Spleen (tissue), 11 donors: Measurements from ENCODE around the gene KRT25. TPM values are rescaled to one million over a fixed set of nuclear protein-coding genes. Genes with fewer than 3 reads are reported as not detected.

Experiments used
- DNase-seq: peaks from one replicate; pipeline ENCODE4 v3.0.0-alpha.2; 2020
- H3K27ac ChIP-seq, 8 donors: fragments of 200-600 bp; sonication (generic) in 7 of 8; 1 replicate in 4 of 8; 2 replicates in 4 of 8; pipeline versions ENCODE4 v1.5.0 to v1.8.0; 2016 to 2021; ENCODE audit warnings: inconsistent platforms in 4 of 8, mild to moderate bottlenecking in 4 of 8, moderate library complexity in 1 of 8
- H3K27me3 ChIP-seq, 7 donors: fragments of 200-600 bp; sonication (generic) in 6 of 7; replicated peaks in 1 of 7; 1 replicate in 4 of 7; 2 replicates in 3 of 7; pipeline versions ENCODE4 v1.5.0 to v1.8.0; 2016 to 2021; ENCODE audit warnings: inconsistent platforms in 3 of 7, mild to moderate bottlenecking in 1 of 7
- H3K36me3 ChIP-seq, 6 donors: fragments of 200-600 bp; sonication (generic) in 5 of 6; 1 replicate in 4 of 6; 2 replicates in 2 of 6; pipeline versions ENCODE4 v1.5.0 to v1.8.0; 2016 to 2021; ENCODE audit warnings: inconsistent platforms in 2 of 6
- H3K4me1 ChIP-seq, 6 donors: fragments of 200-600 bp; sonication (generic) in 5 of 6; 1 replicate in 3 of 6; 2 replicates in 3 of 6; pipeline versions ENCODE4 v1.5.0 to v1.8.0; 2016 to 2021; ENCODE audit warnings: inconsistent platforms in 3 of 6
- H3K4me3 ChIP-seq, 8 donors: fragments of 200-600 bp; sonication (generic) in 7 of 8; 1 replicate in 4 of 8; 2 replicates in 4 of 8; pipeline versions ENCODE4 v1.5.0 to v1.8.0; 2016 to 2021; ENCODE audit warnings: inconsistent platforms in 4 of 8, mild to moderate bottlenecking in 4 of 8, moderate library complexity in 2 of 8
- H3K9me3 ChIP-seq, 8 donors: fragments of 200-600 bp; sonication (generic) in 7 of 8; 1 replicate in 4 of 8; 2 replicates in 4 of 8; pipeline versions ENCODE4 v1.5.0 to v1.8.0; 2016 to 2021; ENCODE audit warnings: inconsistent platforms in 4 of 8
- POLR2A ChIP-seq, 3 donors: fragments of 450-650 bp; IDR thresholded peaks; one replicate each; pipeline ENCODE4 v1.5.1; 2017; ENCODE audit warnings: antibody characterized with exemption in 3 of 3, mild to moderate bottlenecking in 1 of 3
- POLR2AphosphoS5 ChIP-seq, 3 donors: sonication (generic); formaldehyde crosslinking; IDR thresholded peaks; one replicate each; pipeline ENCODE4 v1.5.1; 2017; ENCODE audit warnings: antibody characterized with exemption in 3 of 3
- WGBS, 5 donors: extraction: QIAGEN DNeasy Blood & Tissue Kit in 3 of 5; methylation state at CpG; one replicate each; pipeline versions ENCODE4 v1.1.5 to v1.1.7; 2013 to 2018; 5-methylcytosine and 5-hydroxymethylcytosine counted together
- intact Hi-C: fragments of 100-400 bp; cut with DNase I; formaldehyde crosslinking; loops from one replicate; pipeline ENCODE4 v1.15.0; 2023; ENCODE audit warnings: low total_unique reads
- polyA plus RNA-seq, 3 donors: library from polyadenylated mRNA; stranded (reverse); fragments of 200-250 nt; gene quantifications; one replicate each; pipeline ENCODE4 v1.2.1, GENCODE V29; 2013
- total RNA-seq, 7 donors: library from RNA; depleted of rRNA in 3 of 7; stranded (reverse); fragments of >200 nt in 3 of 7; fragmentation: NEBNext Ultra II Directional in 4 of 7; extraction: Animal tissue kit (Norgen Biotek cat#: 25700) in 4 of 7; gene quantifications; one replicate each; pipeline versions ENCODE4 v1.1.0 to v1.2.1, GENCODE V29; 2016 to 2021
- TF ChIP-seq, protein P1 (sequence below), 11 experiments: fragments of 200-600 bp in 7 of 11; fragments of 450-650 bp in 4 of 11; sonication (generic) in 4 of 11; IDR thresholded peaks in 8 of 11; conservative IDR thresholded peaks in 3 of 11; 1 replicate in 7 of 11; 2 replicates in 4 of 11; pipeline versions ENCODE4 v1.4.0 to v1.8.0; 2016 to 2021; ENCODE audit warnings: antibody characterized with exemption in 11 of 11, inconsistent platforms in 4 of 11, mild to moderate bottlenecking in 1 of 11
- donor health status: healthy with polysubstance abuse.
- donor health status: DM: no; HTN: no; CAD: no; lungs with moderate emphysema.
- donor health status: DM: no; HTN: no; CAD: no.
- donor health status: Bipolar disorder and iron deficiency.
- donor health status: healthy.
- donor health status: DM: no; HTN: no; CAD: no.
- donor health status: DM: yes; HTN: yes; CAD: no.

Gene KRT25
- total and polyA plus RNA-seq, 10 donors = not detected

DNA sequence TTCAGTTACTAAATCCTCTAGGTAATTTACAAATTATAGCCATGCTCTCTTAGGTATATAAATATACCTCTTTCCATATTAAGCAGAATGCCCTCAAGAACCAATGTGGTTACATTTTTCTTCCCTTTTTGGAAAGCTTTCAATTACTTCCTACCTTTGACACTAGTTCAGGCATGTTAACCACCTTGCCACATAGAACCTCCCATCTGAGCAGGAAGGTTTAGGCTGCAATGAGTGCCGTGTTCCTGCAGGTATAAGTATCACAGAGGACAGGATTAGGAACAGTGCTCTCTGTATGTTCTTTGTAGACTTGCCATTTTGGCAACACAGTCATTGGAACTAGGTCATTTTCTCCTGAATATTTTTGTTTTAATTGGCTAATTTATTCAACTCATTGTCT lies 20.1 kb downstream of the KRT25 start:
- 69 to 76% (median 73%) methylated on average over 1 of the region's 1 CpG for WGBS, 5 donors
- Histone ChIP-seq H3K27me3 (peaks cover 0 to 15% (median 0%) of the 10 kb centered on the region in 7 donors), H3K36me3 (no peaks in the 10 kb centered on the region), H3K4me3 (no peak overlapping the region), H3K4me1 (no peaks in the 10 kb centered on the region), H3K9me3 (peaks cover 0 to 7% (median 0%) of the 10 kb centered on the region in 8 donors), H3K27ac (no peak overlapping the region)
- TF ChIP-seq, protein P1, sequence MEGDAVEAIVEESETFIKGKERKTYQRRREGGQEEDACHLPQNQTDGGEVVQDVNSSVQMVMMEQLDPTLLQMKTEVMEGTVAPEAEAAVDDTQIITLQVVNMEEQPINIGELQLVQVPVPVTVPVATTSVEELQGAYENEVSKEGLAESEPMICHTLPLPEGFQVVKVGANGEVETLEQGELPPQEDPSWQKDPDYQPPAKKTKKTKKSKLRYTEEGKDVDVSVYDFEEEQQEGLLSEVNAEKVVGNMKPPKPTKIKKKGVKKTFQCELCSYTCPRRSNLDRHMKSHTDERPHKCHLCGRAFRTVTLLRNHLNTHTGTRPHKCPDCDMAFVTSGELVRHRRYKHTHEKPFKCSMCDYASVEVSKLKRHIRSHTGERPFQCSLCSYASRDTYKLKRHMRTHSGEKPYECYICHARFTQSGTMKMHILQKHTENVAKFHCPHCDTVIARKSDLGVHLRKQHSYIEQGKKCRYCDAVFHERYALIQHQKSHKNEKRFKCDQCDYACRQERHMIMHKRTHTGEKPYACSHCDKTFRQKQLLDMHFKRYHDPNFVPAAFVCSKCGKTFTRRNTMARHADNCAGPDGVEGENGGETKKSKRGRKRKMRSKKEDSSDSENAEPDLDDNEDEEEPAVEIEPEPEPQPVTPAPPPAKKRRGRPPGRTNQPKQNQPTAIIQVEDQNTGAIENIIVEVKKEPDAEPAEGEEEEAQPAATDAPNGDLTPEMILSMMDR (IDR thresholded peaks at IDR 0.05 in 8 of 11, conservative IDR thresholded peaks at IDR 0.05 in 3 of 11) = no peak
- no peak for TF ChIP-seq POLR2AphosphoS5 (IDR thresholded peaks at IDR 0.05)
- no peak for TF ChIP-seq POLR2A (IDR thresholded peaks at IDR 0.05)
- intact Hi-C loops = no loop called here
- no peak for DNase-seq

DNA sequence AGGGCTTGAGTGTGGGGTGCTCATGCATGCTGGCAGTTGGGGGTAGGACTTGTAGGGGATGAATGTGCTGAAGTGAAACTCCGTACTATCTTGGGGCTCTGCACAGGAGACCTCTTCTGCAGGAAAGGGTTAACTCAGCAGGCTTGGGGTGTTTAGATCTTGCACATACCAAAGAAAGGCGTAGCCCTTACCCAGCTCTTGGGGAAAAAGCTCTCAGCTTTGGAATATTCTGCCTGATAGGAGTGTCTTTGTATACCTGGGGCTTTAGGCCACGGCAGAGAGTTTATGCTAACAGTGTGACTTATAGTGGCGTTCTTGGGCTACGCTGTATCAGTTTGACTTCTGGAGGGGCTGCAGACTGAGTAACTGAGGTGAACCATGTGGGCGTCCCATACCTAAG lies 21.1 kb downstream of the KRT25 start:
- no peak for TF ChIP-seq POLR2AphosphoS5 (IDR thresholded peaks at IDR 0.05)
- no peak for TF ChIP-seq POLR2A (IDR thresholded peaks at IDR 0.05)
- Histone ChIP-seq H3K27me3 (peaks cover 0 to 9% (median 0%) of the 10 kb centered on the region in 7 donors), H3K27ac (no peak overlapping the region), H3K4me1 (no peaks in the 10 kb centered on the region), H3K9me3 (peaks cover 0 to 7% (median 0%) of the 10 kb centered on the region in 8 donors), H3K36me3 (no peaks in the 10 kb centered on the region), H3K4me3 (no peak overlapping the region)
- DNase-seq = no peak
- intact Hi-C loops = no loop called here
- WGBS, 5 donors = 81 to 92% (median 91%) methylated on average over 6 of the region's 6 CpGs

DNA sequence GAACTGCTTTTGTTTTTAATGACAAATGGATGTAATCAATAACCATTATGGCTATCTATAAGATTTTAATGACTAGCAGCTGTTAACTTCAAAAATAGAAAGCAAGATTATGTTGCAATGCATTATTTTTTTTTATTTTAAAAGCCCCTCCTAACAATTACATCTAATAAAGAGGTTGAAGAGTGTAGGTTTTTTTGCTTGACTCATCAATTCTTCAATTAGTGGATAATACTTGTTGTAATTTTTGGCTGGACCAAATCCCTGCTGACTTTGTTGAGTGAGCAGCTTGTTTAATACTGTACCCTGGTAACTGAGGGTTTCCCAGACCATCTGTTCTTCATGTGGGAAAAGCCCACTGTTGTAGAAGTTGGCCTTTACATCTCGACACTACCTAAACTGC lies 24.2 kb downstream of the KRT25 start:
- intact Hi-C loops = no loop called here
- Histone ChIP-seq H3K27me3 (peaks cover 0 to 9% (median 0%) of the 10 kb centered on the region in 7 donors), H3K4me3 (no peak overlapping the region), H3K4me1 (peaks cover 0 to 9% (median 0%) of the 10 kb centered on the region in 6 donors), H3K9me3 (peaks cover 0 to 7% (median 0%) of the 10 kb centered on the region in 8 donors), H3K36me3 (no peaks in the 10 kb centered on the region), H3K27ac (no peak overlapping the region)
- no peak for DNase-seq
- no peak for TF ChIP-seq POLR2A (IDR thresholded peaks at IDR 0.05)
- TF ChIP-seq, protein P1 (IDR thresholded peaks at IDR 0.05 in 8 of 11, conservative IDR thresholded peaks at IDR 0.05 in 3 of 11) = no peak
- TF ChIP-seq POLR2AphosphoS5 (IDR thresholded peaks at IDR 0.05) = no peak
- 74 to 89% (median 78%) methylated on average over 1 of the region's 1 CpG for WGBS, 5 donors

DNA sequence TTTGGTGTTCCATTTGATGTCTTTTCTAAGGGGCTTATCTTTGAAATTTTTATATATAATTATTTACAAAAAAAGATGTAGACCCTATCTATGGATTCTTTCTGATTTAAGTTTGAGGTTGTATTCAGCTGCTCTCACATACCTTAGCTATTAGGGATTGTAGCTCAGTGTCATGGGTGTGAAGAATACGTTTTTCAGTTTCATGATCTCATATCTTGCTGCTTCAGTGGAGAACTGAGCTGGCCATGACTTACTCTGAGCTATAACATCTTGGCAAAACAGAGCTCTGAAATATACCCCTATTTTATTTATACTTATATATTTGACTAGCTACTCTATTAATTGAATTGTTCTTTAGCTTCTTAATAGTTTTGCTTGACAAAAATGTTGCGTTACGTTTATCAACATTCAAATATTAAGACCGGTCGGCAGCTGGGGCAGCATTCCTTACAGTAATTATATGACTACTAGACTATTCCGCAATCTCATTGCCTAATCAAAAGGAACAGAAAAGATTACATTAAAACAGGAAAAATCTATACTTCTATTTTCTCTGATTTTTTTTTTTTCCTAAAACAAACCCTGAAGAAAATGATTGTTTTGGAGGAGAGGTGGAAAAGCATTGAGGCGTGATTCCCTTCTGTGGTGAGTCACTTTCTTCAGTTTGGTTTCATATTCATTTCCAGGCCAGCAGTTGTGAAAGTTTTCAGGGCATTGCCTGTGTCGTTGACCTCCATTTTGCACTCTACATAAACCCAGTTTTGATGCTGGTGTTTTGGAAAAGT lies 27.5 kb downstream of the KRT25 start:
- no peak overlapping the region for H3K4me3 ChIP-seq
- H3K4me1 ChIP-seq = peaks cover 0 to 9% (median 0%) of the 10 kb centered on the region in 6 donors
- TF ChIP-seq POLR2A (IDR thresholded peaks at IDR 0.05) (no peak), POLR2AphosphoS5 (IDR thresholded peaks at IDR 0.05) (no peak)
- TF ChIP-seq, protein P1 (IDR thresholded peaks at IDR 0.05 in 8 of 11, conservative IDR thresholded peaks at IDR 0.05 in 3 of 11) = no peak
- 60 to 78% (median 74%) methylated on average over 8 of the region's 8 CpGs for WGBS, 5 donors
- peaks cover 0 to 9% (median 0%) of the 10 kb centered on the region in 7 donors for H3K27me3 ChIP-seq
- peak overlapping the region in 4 of 8 donors; percentile 15 to 42 (median 22) for H3K27ac ChIP-seq
- intact Hi-C loops = loop anchor here (10.0 kb wide), 1 partner anchor 83 kb away; the partner anchor contains the start of gene SMARCE1
- H3K9me3 ChIP-seq = no peaks in the 10 kb centered on the region
- DNase-seq = no peak
- H3K36me3 ChIP-seq = no peaks in the 10 kb centered on the region
